H1 (cell line): ENCODE data around the gene NME9. TPM values are rescaled to one million over a fixed set of nuclear protein-coding genes. Genes with fewer than 3 reads are reported as not detected.

Source experiments
- CTCF ChIA-PET: fragments of 300-600 bp; sonication (Branson Sonifier 250); formaldehyde crosslinking; loops from one replicate; lab custom pipeline; 2021; ENCODE audit not compliant: partially characterized antibody; lab: Charles Lee
- POLR2A ChIA-PET: fragments of 300-600 bp; sonication (Branson Sonifier 250); formaldehyde crosslinking; loops from one replicate; lab custom pipeline; 2021; ENCODE audit warnings: inconsistent platforms; ENCODE audit not compliant: partially characterized antibody; lab: Charles Lee
- DNase-seq, 2 experiments: peaks; one replicate each; pipeline versions ENCODE4 v3.0.0 to v3.0.0-alpha.2; 2010 to 2022; ENCODE audit warnings: low spot score in 2 of 2, low read depth in 1 of 2, mixed read lengths in 1 of 2
- FAIRE-seq: peaks from 2 replicates; lab custom pipeline; 2011; peaks lifted over from hg19 to GRCh38; lab: Jason Lieb, UNC
- H2AFZ ChIP-seq: 2 replicates; pipeline ENCODE4 v1.8.1; 2012; ENCODE audit warnings: low read length, inconsistent platforms
- H2AK5ac ChIP-seq: 2 replicates; pipeline ENCODE4 v1.6.1; 2013; ENCODE audit warnings: low read depth, low read length
- H2BK120ac ChIP-seq: replicated peaks from 2 replicates; pipeline ENCODE3; 2013; ENCODE audit warnings: low read depth, low read length, inconsistent platforms
- H2BK12ac ChIP-seq: 2 replicates; pipeline ENCODE4 v1.6.1; 2013; ENCODE audit warnings: low read depth, low read length
- H2BK15ac ChIP-seq: 2 replicates; pipeline ENCODE4 v1.6.1; 2013; ENCODE audit warnings: low read length
- H2BK20ac ChIP-seq: 2 replicates; pipeline ENCODE4 v1.6.1; 2013; ENCODE audit warnings: low read length
- H2BK5ac ChIP-seq: 2 replicates; pipeline ENCODE4 v1.6.1; 2013; ENCODE audit warnings: low read depth, low read length
- H3K14ac ChIP-seq: 2 replicates; pipeline ENCODE4 v1.6.1; 2013; ENCODE audit warnings: inconsistent platforms; ENCODE audit not compliant: insufficient read length
- H3K18ac ChIP-seq: 2 replicates; pipeline ENCODE4 v1.6.1; 2013; ENCODE audit warnings: low read length; ENCODE audit errors: extremely low read depth
- H3K23ac ChIP-seq: 2 replicates; pipeline ENCODE4 v1.6.1; 2013; ENCODE audit warnings: inconsistent platforms; ENCODE audit not compliant: insufficient read length
- H3K23me2 ChIP-seq: 2 replicates; pipeline ENCODE4 v1.6.1; 2013; ENCODE audit warnings: low read depth, low read length
- H3K27ac ChIP-seq: 2 replicates; pipeline ENCODE4 v1.6.1; 2011; ENCODE audit warnings: low read depth, low read length, inconsistent platforms
- H3K27me3 ChIP-seq, 4 experiments: replicated peaks in 1 of 4; 1 replicate in 1 of 4; 2 replicates in 3 of 4; pipeline versions ENCODE4 v1.6.1 to v1.8.1; 2011 to 2013; ENCODE audit warnings: low read length in 3 of 4, mild to moderate bottlenecking in 3 of 4, inconsistent platforms in 2 of 4, mixed read lengths in 2 of 4, moderate library complexity in 1 of 4; ENCODE audit not compliant: control insufficient read depth in 3 of 4, insufficient read depth in 3 of 4; ENCODE audit errors: extremely low read depth in 1 of 4
- H3K36me3 ChIP-seq, 4 experiments: 2 replicates each; pipeline versions ENCODE4 v1.6.1 to v1.8.1; 2011 to 2013; ENCODE audit warnings: mild to moderate bottlenecking in 4 of 4, low read length in 3 of 4, moderate library complexity in 2 of 4, control low read depth in 1 of 4, inconsistent platforms in 1 of 4; ENCODE audit not compliant: insufficient read depth in 4 of 4, control insufficient read depth in 2 of 4
- H3K4ac ChIP-seq: replicated peaks from 2 replicates; pipeline ENCODE3; 2013; ENCODE audit warnings: low read length, low read depth, mixed read lengths, inconsistent platforms; ENCODE audit not compliant: insufficient read length
- H3K4me1 ChIP-seq, 4 experiments: replicated peaks in 1 of 4; 1 replicate in 1 of 4; 2 replicates in 3 of 4; pipeline versions ENCODE4 v1.6.1 to v1.8.1; 2011 to 2013; ENCODE audit warnings: low read length in 3 of 4, inconsistent platforms in 2 of 4, mixed read lengths in 1 of 4; ENCODE audit not compliant: insufficient read depth in 4 of 4, control insufficient read depth in 3 of 4
- H3K4me2 ChIP-seq, 2 experiments: 2 replicates each; pipeline versions ENCODE4 v1.6.1 to v1.8.1; 2011 to 2013; ENCODE audit warnings: low read depth in 2 of 2, low read length in 2 of 2, control low read depth in 1 of 2, inconsistent platforms in 1 of 2, mild to moderate bottlenecking in 1 of 2; ENCODE audit not compliant: insufficient read depth in 1 of 2
- H3K4me3 ChIP-seq, 4 experiments: fragments of 200-600, 300-600 bp in 1 of 4; sonication (generic), shearing (Covaris generic), sonication (Bioruptor Twin) in 1 of 4; 2 replicates each; pipeline versions ENCODE4 v1.5.1 to v1.8.1; 2011 to 2016; ENCODE audit warnings: low read length in 4 of 4, low read depth in 3 of 4, control low read depth in 2 of 4, inconsistent platforms in 2 of 4, mild to moderate bottlenecking in 2 of 4, mixed read lengths in 1 of 4, moderate library complexity in 1 of 4; ENCODE audit not compliant: insufficient read depth in 2 of 4; ENCODE audit errors: extremely low read depth in 1 of 4
- H3K56ac ChIP-seq: replicated peaks from 2 replicates; pipeline ENCODE3; 2013; ENCODE audit warnings: low read depth, mild to moderate bottlenecking, mixed read lengths, low read length, inconsistent platforms; ENCODE audit not compliant: insufficient read length
- H3K79me1 ChIP-seq: 2 replicates; pipeline ENCODE4 v1.6.1; 2013; ENCODE audit warnings: low read depth, low read length, control low read depth
- H3K79me2 ChIP-seq, 2 experiments: 2 replicates each; pipeline versions ENCODE4 v1.6.1 to v1.8.1; 2012 to 2013; ENCODE audit warnings: low read length in 2 of 2, mild to moderate bottlenecking in 2 of 2, inconsistent platforms in 1 of 2; ENCODE audit not compliant: insufficient read depth in 2 of 2, control insufficient read depth in 1 of 2
- H3K9ac ChIP-seq, 4 experiments: replicated peaks in 1 of 4; 1 replicate in 1 of 4; 2 replicates in 3 of 4; pipeline versions ENCODE4 v1.6.1 to v1.8.1; 2011 to 2013; ENCODE audit warnings: low read depth in 3 of 4, low read length in 3 of 4, control low read depth in 2 of 4, mild to moderate bottlenecking in 2 of 4, moderate library complexity in 2 of 4, inconsistent platforms in 1 of 4; ENCODE audit errors: extremely low read depth in 1 of 4
- H3K9me3 ChIP-seq, 2 experiments: 2 replicates each; pipeline versions ENCODE4 v1.6.1 to v1.8.1; 2012 to 2013; ENCODE audit warnings: mild to moderate bottlenecking in 2 of 2, moderate library complexity in 2 of 2, control low read depth in 1 of 2, inconsistent platforms in 1 of 2, low read depth in 1 of 2, low read length in 1 of 2, mixed read lengths in 1 of 2; ENCODE audit not compliant: insufficient read depth in 2 of 2
- H4K20me1 ChIP-seq, 2 experiments: replicated peaks in 1 of 2; 2 replicates each; pipeline versions ENCODE3 to v1.8.1; 2011 to 2013; ENCODE audit warnings: inconsistent platforms in 2 of 2, low read length in 2 of 2, mild to moderate bottlenecking in 1 of 2; ENCODE audit not compliant: insufficient read depth in 2 of 2, control insufficient read depth in 1 of 2
- H4K5ac ChIP-seq: 2 replicates; pipeline ENCODE4 v1.6.1; 2013; ENCODE audit warnings: low read length, low read depth, mixed read lengths, inconsistent platforms; ENCODE audit not compliant: insufficient read length
- H4K8ac ChIP-seq: 2 replicates; pipeline ENCODE4 v1.8.0; 2013; ENCODE audit warnings: mild to moderate bottlenecking, moderate library complexity, low read length, inconsistent platforms; ENCODE audit not compliant: insufficient read depth; ENCODE audit errors: extremely low read depth
- H4K91ac ChIP-seq: replicated peaks from 2 replicates; pipeline ENCODE3; 2013; ENCODE audit warnings: low read length, mixed read lengths, inconsistent platforms; ENCODE audit not compliant: insufficient read length
- CBX8 ChIP-seq: fragments of 300-800, 300-1000 bp; sonication (generic); IDR thresholded peaks from 2 replicates; pipeline ENCODE4 v1.7.1; 2016; ENCODE audit warnings: low read depth, low read length, borderline replicate concordance
- KDM5A ChIP-seq: fragments of 200-600 bp; IDR thresholded peaks from 2 replicates; pipeline ENCODE4 v1.7.1; 2012; ENCODE audit warnings: mild to moderate bottlenecking, low read length, inconsistent platforms, mixed read lengths
- SIN3A ChIP-seq, 2 experiments: IDR thresholded peaks in 1 of 2; conservative IDR thresholded peaks in 1 of 2; 2 replicates each; pipeline ENCODE4 v1.6.1; 2011 to 2012; ENCODE audit warnings: low read length in 2 of 2, improper control_type of control experiment in 1 of 2, low read depth in 1 of 2, mild to moderate bottlenecking in 1 of 2
- SIX5 ChIP-seq: IDR thresholded peaks from 2 replicates; pipeline ENCODE4 v1.6.1; 2011; ENCODE audit warnings: mild to moderate bottlenecking, low read depth, low read length
- WGBS, 2 experiments: shearing (Covaris generic) in 1 of 2; methylation state at CpG; one replicate each; pipeline versions ENCODE4 v1.1.6 to v1.1.7; 2013 to 2015; ENCODE audit warnings: low lambda C conversion rate in 2 of 2, mixed read lengths in 2 of 2, inconsistent platforms in 1 of 2, low coverage in 1 of 2, missing lambda C conversion rate in 1 of 2; ENCODE audit not compliant: insufficient replicate concordance in 2 of 2, insufficient coverage in 1 of 2, insufficient read length in 1 of 2; ENCODE audit errors: extremely low coverage in 1 of 2, missing lambda C conversion rate in 1 of 2; 5-methylcytosine and 5-hydroxymethylcytosine counted together
- polyA plus RNA-seq, 7 experiments: library from polyadenylated mRNA; depleted of rRNA in 3 of 7; stranded (reverse) in 5 of 7; unstranded in 2 of 7; fragments of >200 nt in 5 of 7; fragments of 200-250 nt in 2 of 7; gene quantifications; 1 replicate in 5 of 7; 2 replicates in 1 of 7; 4 replicates in 1 of 7; pipeline versions ENCODE4 v1.2.1 to v1.2.3, GENCODE V29; 2011 to 2013; ENCODE audit warnings: missing spikeins in 2 of 7, mixed read lengths in 2 of 7
- total RNA-seq: library from RNA; stranded (reverse); fragmentation: NEBNext Ultra II Directional; extraction: Animal tissue kit (Norgen Biotek cat#: 25700); gene quantifications from 2 replicates; pipeline ENCODE4 v1.2.1, GENCODE V29; 2021

Gene NME9
- total and polyA plus RNA-seq, 2 of the 8 experiments (the other 6 are each of a cell fraction or from before 2014, with no cell fraction given): 0.11 TPM; not detected in 1

GRCh38 chr3:138282836-138283235, 46.8 kb downstream of the NME9 start:
- Histone ChIP-seq H2BK120ac (no peak overlapping the region), H4K20me1 (no peaks in the 10 kb centered on the region), H2AK5ac (no peak overlapping the region), H3K23me2 (no peaks in the 10 kb centered on the region), H3K79me1 (no peaks in the 10 kb centered on the region), H2BK20ac (no peak overlapping the region), H3K79me2 (no peaks in the 10 kb centered on the region), H3K27ac (no peak overlapping the region), H2AFZ (no peak overlapping the region), H3K4me2 (no peak overlapping the region), H3K9me3 (no peaks in the 10 kb centered on the region), H4K91ac (no peak overlapping the region), H3K23ac (no peak overlapping the region), H3K27me3 (no peaks in the 10 kb centered on the region), H3K4ac (no peak overlapping the region), H2BK15ac (no peak overlapping the region), H3K4me1 (0 out of 7 replicates have a peak, but pooled peaks cover 0 to 2% (median 0%) of the 10 kb centered on the region in 4 experiments), H3K18ac (no peak overlapping the region), H4K8ac (no peak overlapping the region), H3K9ac (no peak overlapping the region), H2BK12ac (no peak overlapping the region), H3K4me3 (no peak overlapping the region), H2BK5ac (no peak overlapping the region), H3K56ac (no peak overlapping the region), H3K36me3 (peaks cover 0 to 33% (median 7%) of the 10 kb centered on the region in 4 experiments; a peak in 4 of 8 replicates), H4K5ac (no peak overlapping the region), H3K14ac (no peak overlapping the region)
- no peak for TF ChIP-seq CBX8
- no peak for TF ChIP-seq SIN3A (conservative IDR thresholded peaks at IDR 0.05 in 1 of 2, IDR thresholded peaks at IDR 0.05 in 1 of 2; ENCODE audit: low read depth in 1 of 2, low read length in 2 of 2)
- no peak for TF ChIP-seq SIX5
- no peak for TF ChIP-seq KDM5A
- 97% methylated on average over 2 of the region's 2 CpGs; no CpG with 5 or more reads in 1 of the 2 experiments for WGBS, 2 experiments
- DNase-seq (no peak), FAIRE-seq (no peak)
- ChIA-PET CTCF (interaction anchor here (0.6 to 1.4 kb wide), 6 partner anchors 7 to 1037 kb away, joined by 3 to 7 read pairs (median 4); no protein-coding TSS in a partner anchor), POLR2A (interaction anchor here (0.9 to 3.5 kb wide), 3 partner anchors 10 to 42 kb away, joined by 3 to 13 read pairs (median 3); no protein-coding TSS in a partner anchor)
